NB4 (cell line): Measurements from ENCODE around the gene PCSK2.

Experiments used
- MYC ChIP-seq: IDR thresholded peaks from 2 replicates; pipeline ENCODE4 v1.6.1; 2011; ENCODE audit warnings: low read depth, low read length
- POLR2A ChIP-seq: IDR thresholded peaks from 2 replicates; pipeline ENCODE4 v1.6.1; 2011; ENCODE audit warnings: mild to moderate bottlenecking; ENCODE audit not compliant: insufficient read length; ENCODE audit errors: extremely low read depth
- TF ChIP-seq, protein P1 (sequence below): IDR thresholded peaks from one replicate; pipeline ENCODE4 v1.5.1; 2012; ENCODE audit warnings: low read depth, low read length
- TF ChIP-seq, protein P2 (sequence below): IDR thresholded peaks from 2 replicates; pipeline ENCODE4 v1.6.1; 2011; ENCODE audit warnings: low read depth, low read length

DNA sequence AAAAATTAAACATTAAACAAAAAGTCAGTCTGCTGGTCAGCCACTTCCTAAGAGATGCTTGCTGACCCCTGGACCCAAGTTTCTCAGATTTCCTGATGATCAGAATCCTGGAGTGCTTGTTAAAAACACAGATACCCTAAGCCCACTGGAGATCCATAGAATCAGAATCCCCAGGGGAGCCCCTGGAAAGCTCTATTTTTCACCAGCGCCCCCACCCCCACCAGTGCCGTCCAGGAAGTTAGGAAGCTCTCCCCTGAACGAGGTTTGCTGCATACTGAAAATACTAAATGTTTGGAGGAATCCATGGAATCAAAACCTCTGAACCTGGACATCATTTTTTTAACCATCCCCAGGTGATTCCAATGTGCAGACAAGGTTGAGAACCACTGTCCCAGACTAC, 235.1 kb downstream of the PCSK2 start:
- TF ChIP-seq, protein P1, sequence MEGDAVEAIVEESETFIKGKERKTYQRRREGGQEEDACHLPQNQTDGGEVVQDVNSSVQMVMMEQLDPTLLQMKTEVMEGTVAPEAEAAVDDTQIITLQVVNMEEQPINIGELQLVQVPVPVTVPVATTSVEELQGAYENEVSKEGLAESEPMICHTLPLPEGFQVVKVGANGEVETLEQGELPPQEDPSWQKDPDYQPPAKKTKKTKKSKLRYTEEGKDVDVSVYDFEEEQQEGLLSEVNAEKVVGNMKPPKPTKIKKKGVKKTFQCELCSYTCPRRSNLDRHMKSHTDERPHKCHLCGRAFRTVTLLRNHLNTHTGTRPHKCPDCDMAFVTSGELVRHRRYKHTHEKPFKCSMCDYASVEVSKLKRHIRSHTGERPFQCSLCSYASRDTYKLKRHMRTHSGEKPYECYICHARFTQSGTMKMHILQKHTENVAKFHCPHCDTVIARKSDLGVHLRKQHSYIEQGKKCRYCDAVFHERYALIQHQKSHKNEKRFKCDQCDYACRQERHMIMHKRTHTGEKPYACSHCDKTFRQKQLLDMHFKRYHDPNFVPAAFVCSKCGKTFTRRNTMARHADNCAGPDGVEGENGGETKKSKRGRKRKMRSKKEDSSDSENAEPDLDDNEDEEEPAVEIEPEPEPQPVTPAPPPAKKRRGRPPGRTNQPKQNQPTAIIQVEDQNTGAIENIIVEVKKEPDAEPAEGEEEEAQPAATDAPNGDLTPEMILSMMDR = no peak
- TF ChIP-seq POLR2A (no peak), MYC (no peak)
- TF ChIP-seq, protein P2, sequence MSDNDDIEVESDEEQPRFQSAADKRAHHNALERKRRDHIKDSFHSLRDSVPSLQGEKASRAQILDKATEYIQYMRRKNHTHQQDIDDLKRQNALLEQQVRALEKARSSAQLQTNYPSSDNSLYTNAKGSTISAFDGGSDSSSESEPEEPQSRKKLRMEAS = no peak
